HG02943 (cell line): ENCODE measurements around the gene BARX1.
"Not testable (repeated sequence)": the region's sequence is repeated elsewhere in the genome, so short reads cannot be mapped to it uniquely, and the experiment has no call there.

Experiments used
- ATAC-seq: cut with Tn5 transposase; IDR thresholded peaks from one replicate; pipeline ENCODE4 v1.9.1; 2021; ENCODE audit warnings: mild to moderate bottlenecking, low read depth, moderate library complexity; ENCODE audit not compliant: unreplicated experiment

BARX1 gene

DNA sequence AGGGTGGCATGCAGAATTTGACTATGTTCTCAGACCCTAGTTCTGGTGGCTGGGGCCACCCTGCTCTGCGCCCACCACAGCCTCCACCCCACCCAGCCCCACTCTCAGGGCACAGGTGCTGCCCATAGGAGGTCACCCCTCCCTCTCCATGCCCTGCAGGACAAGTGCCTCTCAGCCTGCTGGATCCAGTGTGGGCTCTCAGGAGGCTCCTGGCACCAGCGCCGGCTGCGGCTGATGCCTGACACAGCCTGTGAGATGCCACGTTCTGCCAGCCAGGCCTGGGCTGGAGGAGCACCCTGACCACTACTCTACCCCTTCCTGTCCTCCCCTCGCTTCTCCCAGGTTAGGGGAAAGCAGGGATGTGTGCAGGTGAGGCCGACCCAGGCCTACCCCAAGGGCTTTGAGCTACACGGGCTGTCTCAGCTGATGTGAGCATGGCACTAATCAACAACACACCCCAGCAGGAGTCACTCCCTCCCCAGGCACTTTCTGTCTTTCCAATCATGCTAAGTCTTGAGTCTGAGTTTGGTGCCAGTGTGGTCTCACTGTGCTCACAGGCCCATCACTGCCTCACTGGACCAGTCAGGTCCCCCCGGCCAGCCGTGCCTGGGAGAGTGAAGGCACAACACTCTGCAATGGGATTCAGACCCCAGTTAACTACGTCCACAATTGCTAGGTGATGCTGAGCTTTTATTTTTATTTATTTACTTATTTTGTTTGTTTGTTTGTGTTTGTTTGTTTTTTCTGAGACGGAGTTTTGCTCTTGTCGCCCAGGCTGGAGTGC, 12.1 kb upstream of the BARX1 start:
- no peak for ATAC-seq

DNA sequence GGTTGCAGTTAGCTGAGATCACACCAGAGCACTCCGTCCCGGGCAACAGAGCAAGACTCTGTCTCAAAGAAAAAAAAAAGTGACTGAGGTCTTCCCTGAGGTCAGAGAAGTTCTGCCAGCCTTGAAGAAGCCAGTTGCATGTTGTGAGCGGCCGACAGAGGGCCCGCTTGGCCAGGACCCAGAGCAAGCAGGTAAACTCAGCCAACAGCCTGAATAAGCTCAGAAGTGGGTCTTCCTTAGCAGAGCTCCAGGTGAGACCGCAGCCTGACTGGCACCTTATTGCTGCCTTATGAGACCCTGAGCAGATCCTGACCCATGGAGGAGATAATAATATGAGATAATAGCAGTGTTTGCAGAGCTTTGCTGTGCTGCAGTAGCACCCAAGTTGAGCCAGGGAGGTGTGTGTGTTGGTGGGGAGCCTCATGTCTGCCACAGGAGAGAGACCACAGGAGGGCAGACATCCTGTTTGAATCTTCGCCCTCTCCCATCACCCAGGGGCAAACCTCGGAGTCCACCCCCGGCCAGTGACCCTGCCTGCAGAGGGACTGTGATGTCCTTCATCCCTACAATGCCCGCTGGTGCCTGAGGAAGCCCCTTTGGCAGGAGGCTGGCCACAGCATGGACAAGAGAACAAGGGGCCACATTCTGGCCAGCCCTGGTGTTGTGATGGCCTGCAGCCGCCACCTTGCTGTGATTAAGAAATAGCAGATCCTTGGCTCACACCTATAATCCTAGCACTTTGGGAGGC, 10.8 kb upstream of the BARX1 start:
- ATAC-seq, result no peak

DNA sequence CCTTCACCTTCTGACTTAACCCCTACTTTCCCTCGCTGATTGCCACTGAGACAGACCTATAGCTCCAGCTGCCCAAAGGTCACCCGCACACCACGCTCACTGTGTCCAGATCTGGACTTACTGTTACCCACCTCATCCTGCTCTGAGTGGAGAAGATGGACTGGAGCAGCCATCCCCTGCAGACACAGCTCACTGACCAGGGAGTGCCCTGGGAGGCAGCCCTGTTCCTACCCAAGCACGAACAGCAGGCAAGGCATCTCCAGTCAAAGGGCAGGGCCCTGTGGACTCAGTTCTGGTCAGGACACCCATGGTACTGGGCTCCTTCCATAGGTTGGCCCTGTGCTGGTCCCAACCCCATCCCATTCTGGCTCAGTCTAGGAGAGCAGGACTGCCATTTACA, 9.5 kb upstream of the BARX1 start:
- no peak for ATAC-seq

DNA sequence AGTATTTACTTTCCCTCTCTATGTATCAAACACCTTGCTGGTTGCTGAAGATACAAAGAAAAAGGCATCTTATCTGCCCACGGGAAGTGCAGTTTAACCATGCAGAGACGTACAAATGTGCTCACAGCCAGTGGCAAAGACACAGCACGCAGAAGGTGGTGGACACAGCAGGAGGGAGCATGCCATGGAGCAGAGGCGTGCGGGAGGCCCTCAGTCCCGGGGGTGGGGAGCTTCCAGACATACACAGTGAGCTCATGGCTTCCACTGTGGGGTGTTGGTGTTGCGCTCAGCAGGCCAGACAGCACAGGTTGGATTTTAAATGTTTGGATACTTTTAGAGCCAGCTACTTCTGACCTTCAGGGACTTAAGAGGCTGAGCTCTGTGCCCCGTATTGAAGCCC, 8.8 kb upstream of the BARX1 start:
- no peak for ATAC-seq

DNA sequence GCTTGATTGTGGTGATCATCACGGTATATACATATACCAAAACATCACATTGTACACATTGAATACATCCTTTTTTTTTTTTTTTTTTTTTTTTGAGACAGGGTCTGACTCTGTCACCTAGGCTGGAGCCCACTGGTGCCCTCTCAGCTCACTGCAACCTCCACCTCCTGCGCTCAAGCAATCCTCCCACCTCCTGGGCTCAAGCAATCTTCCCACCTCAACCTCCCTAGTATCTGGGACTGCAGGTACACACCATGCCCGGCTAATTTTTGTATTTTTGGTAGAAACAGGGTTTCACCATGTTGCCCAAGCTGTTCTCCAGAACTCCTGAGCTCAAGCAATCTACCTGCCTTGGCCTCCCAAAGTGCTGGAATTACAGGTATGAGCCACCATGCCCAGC, 8.3 kb upstream of the BARX1 start:
- ATAC-seq, result not testable (repeated sequence)

DNA sequence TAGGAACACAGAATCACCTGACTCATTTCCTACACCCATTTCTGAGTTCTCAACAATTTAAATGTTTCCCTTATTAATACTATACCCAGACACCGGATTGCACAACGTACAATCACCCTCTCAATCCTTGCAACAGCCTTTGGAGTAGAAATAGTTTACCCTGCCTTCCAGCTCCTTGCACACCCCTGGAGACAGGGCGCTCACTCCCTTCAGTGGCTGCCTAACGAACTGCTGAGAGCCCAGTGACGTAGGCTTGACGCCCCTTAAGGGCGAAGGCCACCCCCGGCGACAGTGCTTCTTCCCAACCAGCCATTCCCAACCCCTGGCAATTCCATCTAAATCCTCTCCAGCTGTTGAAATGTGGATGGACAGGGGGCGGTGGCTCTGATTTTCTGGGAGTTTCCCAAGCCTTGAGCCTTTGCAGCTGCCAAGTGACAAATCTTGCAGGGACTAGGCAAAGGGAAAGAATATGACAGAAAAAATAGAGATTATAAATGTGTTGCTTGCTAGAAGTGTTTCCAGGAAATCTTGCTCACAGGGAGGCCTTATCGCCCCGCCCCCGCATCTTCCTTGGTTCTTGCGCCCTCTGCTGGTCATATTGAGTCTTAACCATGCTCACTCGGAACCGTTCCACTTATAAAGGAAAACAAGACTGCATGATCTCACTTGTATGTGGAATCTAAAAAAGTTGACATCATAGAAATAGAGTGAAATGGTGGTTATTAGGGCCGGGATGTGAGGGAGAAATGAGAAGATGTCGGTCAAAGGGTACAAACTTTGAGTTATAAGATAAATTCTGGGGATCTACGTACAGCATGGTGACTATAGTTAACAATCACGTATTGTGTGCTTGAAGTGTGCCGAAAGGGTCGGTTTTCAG, 7.6 kb upstream of the BARX1 start:
- no peak for ATAC-seq

DNA sequence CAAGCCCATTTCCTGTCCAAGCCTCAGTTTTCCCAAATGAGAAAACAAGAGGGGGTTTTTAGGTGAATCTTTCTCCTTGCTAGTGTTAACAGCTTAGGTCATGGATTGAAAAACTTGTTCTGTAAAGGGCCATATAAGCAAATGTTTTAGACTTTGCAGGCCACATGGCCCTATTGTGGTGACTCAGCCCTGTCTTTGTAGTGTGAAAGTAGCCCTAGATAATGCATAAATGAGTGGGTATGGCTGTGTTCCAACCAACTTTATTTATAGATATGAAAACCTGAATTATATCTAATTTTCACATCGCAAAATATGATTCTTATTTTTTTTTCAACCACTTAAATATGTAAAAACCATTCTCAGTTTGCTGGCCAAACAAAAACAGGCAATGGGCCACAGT, 6.9 kb upstream of the BARX1 start:
- no peak for ATAC-seq

DNA sequence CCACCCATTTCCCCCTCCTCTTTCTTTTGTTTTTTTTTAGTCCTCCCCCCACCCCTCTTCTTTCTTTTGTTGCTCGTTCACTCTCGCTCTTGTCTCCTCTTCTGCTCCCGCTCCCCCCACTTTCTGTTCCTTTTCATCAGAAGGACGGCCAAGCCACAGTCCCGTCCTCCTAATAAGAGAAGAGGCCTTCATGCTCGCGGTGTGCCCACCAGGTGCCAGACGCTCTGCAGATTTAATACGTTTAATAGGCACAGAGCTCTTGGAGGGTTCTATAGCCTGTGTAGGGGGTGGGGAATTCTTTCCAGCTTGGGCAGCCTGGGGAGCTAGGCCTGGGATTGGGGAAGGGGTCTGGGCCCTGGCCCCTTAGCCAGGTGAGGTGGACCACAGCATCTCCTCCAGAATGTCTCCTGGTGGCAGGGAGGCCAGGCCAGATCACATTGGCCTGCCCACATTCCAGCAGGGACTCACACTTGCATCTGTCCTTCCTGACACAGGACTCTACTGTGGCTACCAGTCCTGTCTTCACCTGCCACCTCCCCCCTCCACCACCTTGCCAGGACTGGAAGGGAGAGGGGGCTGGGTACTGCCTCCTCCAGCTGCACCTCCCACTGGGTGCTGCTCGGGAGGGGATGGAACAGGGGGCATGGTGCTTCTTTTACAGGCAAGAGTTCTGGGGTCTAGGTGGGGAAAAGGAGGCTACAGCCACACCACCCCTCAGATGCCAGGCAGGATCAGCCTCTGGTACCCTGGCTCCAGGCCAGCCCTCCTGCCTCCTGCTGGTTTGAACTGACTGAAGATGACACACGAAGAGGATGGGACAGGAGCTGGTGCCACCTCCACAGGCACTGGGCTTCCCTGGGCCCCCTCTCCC, 6.1 kb upstream of the BARX1 start:
- no peak for ATAC-seq

DNA sequence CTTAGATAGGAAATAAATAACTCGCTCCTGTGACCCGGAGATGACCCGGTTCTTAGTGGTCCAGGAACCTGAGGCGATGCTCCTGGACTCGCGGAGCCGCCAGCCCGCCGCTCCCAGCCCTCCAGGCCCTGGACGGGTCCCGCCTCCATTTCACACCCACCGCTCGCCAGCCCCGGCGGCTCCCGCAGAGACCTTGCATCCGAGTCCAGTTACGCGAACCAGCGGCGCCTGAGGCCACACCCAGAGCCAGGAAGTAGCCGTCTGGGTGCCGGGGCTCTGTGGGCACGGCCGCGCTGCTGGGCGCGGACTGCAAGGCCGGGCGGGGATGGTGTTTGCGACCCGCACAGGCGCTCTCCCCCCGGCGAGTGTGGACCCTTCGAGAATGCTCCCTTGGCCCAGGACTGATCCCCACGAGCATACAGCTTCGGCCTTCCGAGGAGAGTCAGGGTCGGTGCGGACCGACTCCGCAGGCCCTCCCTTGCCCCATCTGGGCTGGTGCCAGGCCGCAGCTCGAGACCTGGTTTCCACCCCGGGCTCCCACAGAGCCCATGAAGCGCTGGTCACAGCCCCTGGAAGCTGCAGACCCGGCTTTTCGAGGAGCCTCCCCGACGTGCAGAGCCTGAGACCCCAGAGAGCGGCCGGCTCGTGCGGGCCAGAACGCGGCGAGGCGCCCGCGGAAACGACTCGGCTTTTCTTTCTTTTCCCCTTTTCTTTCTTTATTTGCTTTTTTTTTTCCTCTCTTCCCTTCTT, 5.2 kb upstream of the BARX1 start:
- ATAC-seq, result no peak

DNA sequence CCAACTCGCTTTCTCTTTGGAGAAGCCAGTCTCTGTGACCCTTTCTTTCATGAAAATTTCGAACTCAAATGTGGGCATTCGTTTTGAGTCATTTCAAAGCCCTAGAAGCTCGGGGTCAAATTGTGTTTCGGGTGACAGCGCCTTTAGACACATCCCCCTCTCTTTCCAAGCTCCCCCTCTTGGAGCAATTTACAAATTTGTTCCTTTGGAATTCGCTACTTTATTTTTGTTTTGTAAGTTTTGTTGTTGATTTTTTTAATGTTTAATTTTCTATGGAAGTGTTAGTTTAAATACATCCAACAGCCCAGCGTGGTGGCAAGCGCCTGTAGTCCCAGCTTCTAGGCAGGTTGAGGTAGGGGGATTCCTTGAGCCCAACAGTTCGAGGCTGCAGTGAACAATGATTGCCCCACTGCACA, 4.6 kb upstream of the BARX1 start:
- no peak for ATAC-seq

DNA sequence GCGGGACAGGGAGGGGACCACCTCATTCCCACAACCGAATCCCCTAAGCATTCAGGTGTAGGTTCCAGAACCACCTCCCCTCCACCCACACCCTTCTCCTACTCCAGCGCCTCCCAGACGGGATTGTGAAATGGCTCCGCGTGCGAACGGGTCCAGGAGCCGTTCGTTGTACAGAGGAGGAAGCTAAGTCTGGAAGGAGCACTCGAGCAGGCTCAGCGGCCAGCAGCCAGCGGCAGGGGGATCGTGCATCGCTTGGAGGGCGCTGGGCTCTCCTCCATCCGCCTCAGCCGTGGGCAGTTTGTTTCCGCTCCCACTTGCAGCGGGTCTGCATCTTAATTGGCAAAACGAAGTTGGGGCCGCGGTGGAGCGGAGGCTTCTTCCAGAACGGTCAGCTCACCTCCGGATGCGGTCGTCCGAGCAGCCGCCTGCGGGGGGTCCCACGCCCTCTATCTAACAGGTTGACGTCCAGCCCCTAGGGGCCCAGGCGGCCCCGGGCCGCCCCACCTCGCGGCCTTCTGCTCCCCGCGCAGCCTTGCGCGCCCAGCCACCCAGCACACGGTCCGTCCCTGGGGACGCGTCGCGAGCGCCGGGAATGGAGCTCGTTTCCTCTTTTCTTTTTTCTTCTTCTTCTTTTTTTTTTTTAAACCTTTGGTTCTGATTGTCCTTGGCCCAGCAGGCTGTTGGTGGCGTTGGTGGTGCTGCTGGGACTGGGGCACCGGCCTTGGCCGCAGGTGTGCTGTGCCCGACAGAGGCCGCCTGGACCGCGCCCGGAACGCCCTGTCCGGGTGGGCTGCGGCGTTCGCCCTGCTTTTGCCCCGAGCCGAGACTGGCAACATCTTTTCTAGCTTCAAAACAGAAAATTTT, 3.9 kb upstream of the BARX1 start:
- ATAC-seq, result no peak

DNA sequence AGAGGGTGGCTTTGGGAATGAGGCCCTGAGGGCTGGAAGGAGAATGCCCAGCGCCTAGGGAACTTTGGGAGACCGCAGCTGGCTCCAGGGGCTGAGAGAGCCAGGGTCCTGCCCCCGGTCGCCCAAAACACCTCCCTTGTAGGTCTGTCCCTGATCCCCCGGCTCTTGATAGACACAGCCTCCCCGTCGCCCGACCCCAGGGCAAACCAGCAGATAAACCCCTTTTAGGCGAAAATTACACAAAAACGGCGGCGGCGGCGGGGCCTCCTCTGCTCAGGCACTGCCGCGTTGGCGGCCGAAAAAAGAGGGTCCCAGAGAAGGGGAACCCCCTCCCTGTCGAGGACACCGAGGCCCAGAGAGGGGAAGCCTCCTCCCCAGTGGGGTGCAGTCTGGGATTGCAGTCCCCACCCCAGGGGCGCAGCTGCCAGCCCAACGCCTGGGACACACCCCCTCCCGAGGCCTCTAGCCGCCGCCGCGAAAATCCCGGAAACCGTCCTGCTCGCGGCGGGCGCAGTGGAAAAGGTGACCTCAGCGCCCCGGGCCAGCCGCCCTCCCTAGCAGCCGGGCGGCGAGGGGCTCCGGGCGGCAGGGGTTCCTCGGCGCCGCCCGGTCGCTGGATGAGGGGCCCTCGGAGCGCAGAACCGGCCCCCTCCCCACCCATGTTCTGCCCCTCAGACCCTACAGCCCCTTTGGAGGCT, 3.1 kb upstream of the BARX1 start:
- no peak for ATAC-seq

DNA sequence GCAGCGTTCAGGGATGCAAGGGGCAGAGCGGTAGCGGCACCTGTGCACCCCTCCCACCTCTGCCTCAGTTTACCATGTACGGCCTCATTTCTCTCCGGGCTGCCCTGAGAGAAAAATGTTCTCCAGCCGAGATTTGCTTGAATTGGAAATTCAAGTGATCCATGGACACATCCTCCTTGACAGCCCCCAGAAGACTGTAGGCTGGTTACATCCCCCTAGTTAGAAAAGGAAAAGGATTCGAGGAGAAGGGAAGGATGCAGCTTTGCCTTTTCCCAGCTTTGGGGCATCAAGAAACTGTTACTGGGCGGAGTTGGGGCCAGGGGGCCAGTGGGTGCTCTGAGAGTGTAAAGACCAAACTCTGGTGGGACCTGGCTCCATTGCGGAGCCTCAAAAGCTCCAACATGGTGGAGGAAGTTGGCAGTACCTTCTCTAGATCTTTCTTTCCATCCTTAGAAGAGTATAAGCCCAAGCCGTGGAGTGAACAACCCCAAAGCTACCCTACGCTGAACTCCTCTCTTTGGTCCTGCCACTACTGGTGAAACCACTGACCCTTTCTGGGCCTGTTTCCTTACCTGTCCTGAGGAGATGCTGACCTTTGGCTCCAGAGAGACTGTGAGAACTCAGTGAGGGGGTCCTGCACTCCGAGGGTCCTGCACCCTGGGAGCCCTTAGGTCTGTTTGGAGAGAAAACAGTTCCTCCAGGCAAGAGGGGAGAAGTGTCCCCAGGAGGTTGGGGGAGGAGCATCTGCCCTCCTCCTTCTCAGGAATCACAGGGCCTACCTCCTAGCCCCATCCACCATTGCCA, 1.0 kb upstream of the BARX1 start:
- ATAC-seq, result no peak

DNA sequence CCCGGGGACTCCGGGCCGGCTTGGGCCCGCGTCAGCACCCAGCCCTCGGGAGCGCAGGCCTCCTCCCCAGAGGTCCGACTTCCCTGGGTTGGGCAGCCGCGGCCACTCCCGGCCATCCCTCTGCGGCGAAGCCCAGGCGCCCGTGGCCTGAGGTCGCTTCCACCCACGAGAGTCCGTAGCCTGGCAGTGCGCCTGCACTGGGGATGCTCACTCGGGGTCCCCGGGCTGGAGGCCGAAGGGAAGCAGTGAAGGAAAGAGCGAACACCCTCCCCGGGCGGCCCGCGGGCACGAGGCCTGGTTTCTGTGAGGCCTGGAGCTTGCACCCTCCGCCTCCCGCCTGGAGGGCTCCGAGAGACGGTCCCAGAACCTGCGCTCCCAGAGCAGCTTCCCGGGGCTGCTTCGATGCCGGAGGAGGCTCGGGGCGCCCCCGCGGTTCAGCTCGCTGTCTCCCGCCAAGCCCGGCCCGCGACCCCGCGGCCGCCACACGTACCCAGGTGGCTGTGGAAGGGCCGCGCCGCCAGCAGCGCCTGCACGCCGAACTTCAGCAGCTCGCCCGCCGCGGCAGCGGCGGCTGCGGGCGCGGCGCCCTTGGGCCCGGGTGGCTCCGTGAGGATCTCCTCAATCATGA, 607 bp downstream of the BARX1 start:
- no peak for ATAC-seq

DNA sequence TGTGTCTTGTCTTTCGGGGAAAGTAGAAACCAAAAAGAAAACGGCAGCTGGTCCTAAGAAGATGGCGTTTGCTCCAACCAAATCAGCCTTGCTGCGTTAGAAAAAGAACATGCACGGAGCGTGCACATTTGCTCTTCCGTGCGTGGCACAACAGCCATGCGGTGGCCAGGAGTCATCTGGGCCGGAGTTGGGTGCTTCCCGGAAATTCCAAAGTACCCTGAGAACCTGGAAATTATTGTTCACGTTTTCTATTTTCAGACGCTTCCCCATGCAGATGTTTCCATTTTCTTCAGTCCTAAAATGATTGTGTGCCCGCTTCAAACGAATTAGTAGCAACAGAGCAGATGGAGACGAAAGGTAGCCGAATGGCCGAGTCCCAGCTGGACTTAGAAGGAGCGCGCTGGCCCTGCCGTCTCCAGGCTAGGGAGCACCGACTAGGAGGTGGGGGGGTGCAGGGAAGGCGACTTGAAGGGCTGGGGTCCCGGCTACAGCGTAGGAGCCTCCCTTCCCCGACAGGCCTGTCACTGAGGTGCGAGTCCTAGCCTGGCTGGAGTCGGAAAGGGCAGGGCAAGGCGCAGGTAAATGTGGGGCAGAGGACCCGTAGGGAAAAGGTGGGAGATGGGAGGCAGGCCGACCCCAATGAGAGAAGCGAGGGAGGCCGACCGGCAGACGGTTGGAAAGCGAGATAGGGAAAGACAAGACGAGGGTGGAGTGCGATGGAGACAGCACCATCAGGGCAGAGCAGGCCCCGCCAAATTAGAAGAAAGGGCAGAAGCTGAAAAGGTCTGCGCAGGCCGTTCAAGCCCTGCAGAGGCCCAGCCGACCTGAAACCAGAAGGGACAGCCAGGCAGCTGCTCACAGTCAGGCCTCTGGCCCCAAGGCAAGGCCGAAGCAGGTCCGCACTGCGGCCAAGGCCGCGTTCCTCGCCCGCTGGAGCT, 1.4 kb downstream of the BARX1 start:
- no peak for ATAC-seq
